ENCODE results near the gene LYRM4.

Gene LYRM4

DNA sequence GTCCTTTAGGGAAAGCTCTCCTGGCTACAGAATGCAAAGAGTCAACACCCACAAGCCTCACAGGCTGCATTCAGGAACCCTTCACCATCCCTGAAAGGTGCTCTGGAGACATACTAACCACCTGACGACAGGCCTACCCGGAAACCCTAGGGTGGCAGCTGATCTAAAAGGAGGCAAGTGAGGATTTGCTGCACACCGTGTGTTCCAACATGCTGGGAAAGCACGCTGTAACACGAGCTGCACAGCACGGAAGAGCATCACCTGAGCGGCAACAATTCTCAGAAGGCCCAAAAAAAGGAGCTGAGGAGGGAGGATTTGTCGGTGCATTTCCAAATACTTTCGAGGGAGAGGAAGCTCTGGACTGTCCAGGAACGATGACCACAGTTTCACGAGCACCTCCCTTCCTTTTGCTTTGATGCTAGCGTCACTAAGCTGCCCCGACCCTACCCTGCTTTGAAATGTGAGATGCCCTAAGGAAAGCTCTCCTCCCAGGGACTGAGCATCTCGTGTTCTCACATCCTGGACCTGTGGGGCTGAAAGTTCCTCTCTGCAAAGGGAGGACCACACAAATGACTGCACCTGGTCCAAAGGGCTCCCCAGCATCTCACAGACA is 88.6 kb downstream of the LYRM4 start:
- DNase-seq = no peak

DNA sequence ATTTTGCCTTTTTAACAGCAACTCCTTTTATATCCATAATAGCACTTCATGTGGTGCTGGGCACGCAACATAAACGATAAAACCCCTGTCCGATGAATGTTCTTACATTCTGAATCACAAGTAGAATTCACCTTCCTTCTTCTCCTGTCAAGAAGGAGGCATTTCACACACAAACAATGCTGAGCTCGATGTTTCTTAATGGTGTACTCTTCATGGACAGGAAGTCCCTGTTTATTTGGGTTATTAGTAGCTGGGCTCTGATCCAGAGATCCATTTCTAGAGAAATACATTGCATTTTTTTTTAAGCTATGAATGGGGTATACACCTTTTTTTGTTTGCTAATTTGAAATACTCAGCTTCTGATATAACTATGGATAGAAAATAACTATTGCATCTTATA is 93.2 kb downstream of the LYRM4 start:
- DNase-seq = no peak

- no peak for DNase-seq
These were observed 96.7 kb downstream of the LYRM4 start for GRCh38 chr6:5164092-5164491.

DNA sequence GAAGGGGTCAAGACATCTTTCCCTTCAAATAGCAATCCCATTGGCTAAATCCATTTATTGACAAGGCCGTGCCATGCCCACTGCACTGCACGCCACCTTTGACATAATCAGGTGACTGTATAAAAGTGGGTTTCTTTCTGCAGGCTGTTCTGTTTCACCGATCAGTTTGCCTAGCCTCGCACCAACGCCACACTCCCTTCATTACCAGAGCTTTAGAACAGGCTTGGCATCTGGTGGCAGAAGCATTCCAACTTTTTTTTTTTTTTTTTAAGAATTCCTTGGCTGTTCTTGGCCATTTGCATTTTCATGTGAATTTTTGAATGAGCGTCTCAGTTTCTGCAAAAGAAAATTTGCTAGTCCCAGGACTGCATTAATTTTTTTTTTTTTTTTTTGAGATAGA is 97.5 kb downstream of the LYRM4 start:
- DNase-seq = no peak

GRCh38 chr6:5162355-5162754 is 98.4 kb downstream of the LYRM4 start:
- DNase-seq = no peak

GRCh38 chr6:5160206-5160605 is 100.5 kb downstream of the LYRM4 start:
- no peak for DNase-seq

DNA sequence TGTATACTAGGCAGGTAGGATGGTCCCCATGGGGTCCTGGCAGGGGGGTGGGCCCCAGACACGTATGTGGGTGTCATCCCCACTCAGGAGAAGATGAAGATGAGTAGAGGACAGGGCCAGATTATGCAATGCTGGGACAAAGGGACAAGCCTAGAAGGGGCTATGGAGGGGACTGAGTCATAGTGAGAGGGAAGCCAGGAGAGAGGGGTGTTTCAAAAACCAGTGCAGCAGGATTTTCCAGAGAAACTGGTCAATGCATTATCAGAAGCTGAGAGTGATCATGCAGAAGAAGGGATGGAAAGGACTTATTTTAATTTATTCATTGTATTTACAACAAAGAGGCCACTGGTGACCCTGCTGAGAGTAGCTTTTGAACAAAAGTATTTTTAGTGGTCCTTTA is 101.6 kb downstream of the LYRM4 start:
- DNase-seq = no peak

DNA sequence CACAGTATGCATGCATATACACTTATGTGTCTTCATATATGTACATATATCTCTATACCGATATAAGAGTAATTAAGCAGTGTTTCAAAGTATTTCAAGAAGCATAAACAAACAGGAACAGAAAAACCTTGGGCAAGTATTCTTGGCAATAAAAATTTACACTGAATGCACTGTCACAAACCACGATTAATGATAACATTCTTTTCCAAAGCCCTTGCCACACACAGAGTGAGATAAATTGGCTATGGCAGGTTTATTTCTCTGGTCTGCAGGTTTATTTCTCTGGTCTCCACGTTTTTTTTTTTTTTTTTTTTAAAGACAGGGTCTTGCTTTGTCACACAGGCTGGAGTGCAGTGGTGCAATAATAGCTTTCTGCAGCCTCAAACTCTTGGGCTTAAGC is 102.6 kb downstream of the LYRM4 start:
- no peak for DNase-seq

DNA sequence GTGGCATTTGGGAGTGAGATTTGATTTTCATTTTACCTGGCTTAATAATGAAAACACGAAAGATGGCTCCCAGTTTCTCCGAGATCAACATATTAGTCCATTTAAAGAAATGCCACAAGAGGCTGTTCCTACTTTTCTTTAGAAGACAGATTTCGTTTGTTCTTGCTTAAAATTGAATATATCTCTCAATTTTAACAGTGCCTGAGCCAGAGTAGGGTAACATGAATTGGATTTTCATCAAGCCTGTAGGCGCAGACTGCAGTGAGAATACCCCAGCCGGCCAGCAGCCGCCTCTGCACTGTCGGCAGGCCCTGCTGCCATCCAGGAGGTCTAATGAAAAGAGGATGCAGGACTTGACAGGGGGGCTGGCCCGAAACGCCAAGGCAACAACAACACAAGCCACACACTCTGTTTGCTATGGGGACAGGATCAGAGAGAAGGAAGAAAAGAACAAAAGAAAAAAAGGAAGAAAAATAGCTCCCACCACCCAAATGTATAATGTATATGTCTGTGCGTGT is 103.1 kb downstream of the LYRM4 start:
- no peak for DNase-seq

GRCh38 chr6:5156627-5157026 is 104.1 kb downstream of the LYRM4 start:
- no peak for DNase-seq

- DNase-seq = no peak
These were observed 104.8 kb downstream of the LYRM4 start for GRCh38 chr6:5155906-5156305.

DNA sequence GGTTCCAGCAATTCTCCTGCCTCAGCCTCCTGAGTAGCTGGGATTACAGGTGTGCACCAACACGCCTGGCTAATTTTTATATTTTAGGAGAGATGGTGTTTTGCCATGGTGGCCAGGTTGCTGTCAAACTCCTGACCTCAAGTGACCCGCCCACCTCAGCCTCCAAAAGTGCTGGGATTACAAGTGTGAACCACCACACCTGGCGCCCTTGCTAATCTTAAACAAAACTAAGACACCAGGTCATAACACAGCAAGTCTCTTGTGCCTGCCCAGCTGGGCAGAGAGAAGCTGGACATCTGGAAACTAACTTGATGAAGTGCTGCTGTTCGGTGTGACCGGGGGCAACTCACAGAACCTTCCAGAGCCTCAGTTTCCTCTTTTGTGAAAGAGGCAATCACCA is 107.6 kb downstream of the LYRM4 start:
- DNase-seq = no peak

GRCh38 chr6:5152460-5152859 is 108.3 kb downstream of the LYRM4 start:
- DNase-seq = no peak

- no peak for DNase-seq
These were observed 108.8 kb downstream of the LYRM4 start for GRCh38 chr6:5151955-5152401.

- DNase-seq = no peak
These were observed 109.3 kb downstream of the LYRM4 start for GRCh38 chr6:5151360-5151954.

- DNase-seq = no peak
These were observed 110.1 kb downstream of the LYRM4 start for GRCh38 chr6:5150551-5151075.

GRCh38 chr6:5149891-5150290 is 110.9 kb downstream of the LYRM4 start:
- no peak for DNase-seq

DNA sequence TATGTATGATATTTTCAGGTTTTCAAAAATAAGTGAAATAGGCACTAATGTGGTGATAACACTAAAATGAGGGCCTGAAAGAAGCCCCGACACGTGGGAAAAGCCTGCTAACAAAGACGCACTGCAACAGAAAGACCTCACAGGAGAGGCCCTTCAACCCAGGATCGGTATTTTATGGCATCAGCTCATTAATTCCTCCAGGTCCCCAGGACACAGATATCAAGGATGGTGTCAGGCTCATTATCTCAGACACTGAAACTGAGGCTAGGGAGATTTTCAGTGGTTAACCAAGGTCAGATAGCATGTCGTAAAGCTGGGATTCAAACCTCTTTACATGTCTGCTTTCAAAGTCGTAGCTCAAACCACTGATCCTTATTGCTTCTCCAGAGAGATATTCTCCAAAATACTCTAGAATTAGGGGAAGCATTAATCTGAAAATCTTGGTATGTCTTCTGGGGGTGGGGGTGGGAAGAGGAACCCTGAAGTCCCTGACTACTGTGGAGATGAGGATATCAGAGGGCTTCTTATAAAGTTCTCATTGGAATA is 111.5 kb downstream of the LYRM4 start:
- no peak for DNase-seq

GRCh38 chr6:5146398-5146797 is 114.4 kb downstream of the LYRM4 start:
- no peak for DNase-seq

DNA sequence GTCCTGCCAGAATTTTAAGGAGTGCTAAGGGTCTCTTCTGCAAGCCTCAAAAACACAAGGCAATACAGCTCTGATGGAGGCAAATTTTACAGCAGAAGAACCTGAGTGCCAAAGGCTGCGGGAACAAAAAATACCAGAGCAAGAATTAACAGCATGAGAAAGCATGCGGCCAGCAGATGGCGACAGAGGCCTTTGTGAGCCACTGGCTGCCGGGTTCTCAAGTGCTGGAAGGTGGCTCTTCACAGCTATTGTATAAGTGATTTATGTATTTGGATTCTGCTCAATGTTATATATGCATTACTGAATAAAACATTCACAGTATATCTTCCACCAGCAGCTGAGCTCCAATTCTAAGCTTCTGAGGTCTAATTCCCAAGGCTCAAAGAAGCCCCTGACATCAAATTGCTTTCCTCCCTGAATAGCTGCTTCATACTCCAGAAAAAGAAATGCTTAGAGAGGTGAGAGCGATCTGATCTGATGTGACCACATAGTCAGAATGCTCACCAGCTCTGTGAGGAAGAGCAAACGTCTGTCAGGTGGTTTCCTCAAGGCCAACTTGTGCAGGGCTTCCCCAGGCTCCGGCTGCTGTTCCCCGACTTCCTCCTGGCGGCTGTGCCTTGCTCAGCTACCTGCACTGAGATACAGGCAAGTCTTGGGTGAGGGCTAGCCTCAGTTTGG is 117.0 kb downstream of the LYRM4 start:
- peak; percentile 83 to 85 for DNase-seq

GRCh38 chr6:5142915-5143314 is 117.8 kb downstream of the LYRM4 start:
- peak; percentile 78 to 86 for DNase-seq

- no peak for DNase-seq
These were observed 118.6 kb downstream of the LYRM4 start for GRCh38 chr6:5142131-5142530.

DNA sequence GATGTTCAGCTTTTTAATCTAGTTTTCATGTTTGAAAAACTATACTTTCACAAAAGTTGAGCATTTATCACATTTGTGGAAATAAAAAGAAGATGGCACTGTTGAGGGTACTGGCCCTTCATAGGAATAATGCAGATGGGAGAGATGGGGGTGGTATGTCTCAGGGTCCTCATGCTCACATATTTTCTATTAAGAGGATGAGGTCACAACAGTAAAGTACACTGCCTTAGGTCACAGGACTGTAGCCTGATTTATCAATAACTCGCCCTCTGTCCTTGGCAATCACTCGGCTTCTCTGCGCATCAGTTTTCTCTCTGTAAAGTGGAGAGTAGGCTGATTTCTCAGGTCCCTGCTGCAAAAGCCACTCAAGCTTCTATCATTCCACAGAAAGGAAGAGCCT is 119.7 kb downstream of the LYRM4 start:
- no peak for DNase-seq

Measured in AML-193 (cell line).